ENCODE measurements around the gene CD81.

GRCh38 chr11:2328656-2329354 is 48.3 kb upstream of the CD81 start:
- TF ChIP-seq CTCF (IDR thresholded peaks at IDR 0.05) (no peak), POLR2A (IDR thresholded peaks at IDR 0.05) (no peak), EP300 (IDR thresholded peaks at IDR 0.05) (no peak)

Measured in suprapubic skin (tissue), 3 donors.